Measurements from ENCODE around the gene TOGARAM2.

GRCh38 chr2:28979041-28979440 is 2.1 kb upstream of the TOGARAM2 start:
- TF ChIP-seq CTCF (IDR thresholded peaks at IDR 0.05), result no peak
- no peak for TF ChIP-seq ZFX (IDR thresholded peaks at IDR 0.05; ENCODE audit: borderline replicate concordance)

Measured in 22Rv1 (cell line).